GM18867 (cell line): ENCODE data around the gene RPS6KL1.

Experiments used
- ATAC-seq: cut with Tn5 transposase; IDR thresholded peaks from one replicate; pipeline ENCODE4 v1.9.1; 2021; ENCODE audit warnings: mild to moderate bottlenecking, moderate library complexity; ENCODE audit not compliant: unreplicated experiment

RPS6KL1 gene

GRCh38 chr14:74913986-74914573 lies 9.0 kb downstream of the RPS6KL1 start:
- no peak for ATAC-seq

- no peak for ATAC-seq
These were observed 9.6 kb downstream of the RPS6KL1 start for GRCh38 chr14:74913393-74913910.

GRCh38 chr14:74912801-74913200 lies 10.3 kb downstream of the RPS6KL1 start:
- no peak for ATAC-seq

GRCh38 chr14:74912111-74912510 lies 10.9 kb downstream of the RPS6KL1 start:
- no peak for ATAC-seq

- no peak for ATAC-seq
These were observed 11.4 kb downstream of the RPS6KL1 start for GRCh38 chr14:74911704-74912103.

- ATAC-seq, result no peak
These were observed 11.8 kb downstream of the RPS6KL1 start for GRCh38 chr14:74911221-74911620.

- ATAC-seq, result no peak
These were observed 12.5 kb downstream of the RPS6KL1 start for GRCh38 chr14:74910556-74910955.

- ATAC-seq, result no peak
These were observed 13.1 kb downstream of the RPS6KL1 start for GRCh38 chr14:74909911-74910310.

- no peak for ATAC-seq
These were observed 13.6 kb downstream of the RPS6KL1 start for GRCh38 chr14:74909501-74909900.

- ATAC-seq, result no peak
These were observed 14.2 kb downstream of the RPS6KL1 start for GRCh38 chr14:74908861-74909341.

GRCh38 chr14:74907744-74908143 lies 15.3 kb downstream of the RPS6KL1 start:
- no peak for ATAC-seq

GRCh38 chr14:74906925-74907521 lies 16.0 kb downstream of the RPS6KL1 start:
- no peak for ATAC-seq

GRCh38 chr14:74905595-74906142 lies 17.4 kb downstream of the RPS6KL1 start:
- no peak for ATAC-seq

- no peak for ATAC-seq
These were observed 18.2 kb downstream of the RPS6KL1 start for GRCh38 chr14:74904635-74905503.

GRCh38 chr14:74902941-74903705 lies 19.9 kb downstream of the RPS6KL1 start:
- no peak for ATAC-seq

GRCh38 chr14:74898694-74899093 lies 24.4 kb downstream of the RPS6KL1 start:
- no peak for ATAC-seq

- no peak for ATAC-seq
These were observed 25.0 kb downstream of the RPS6KL1 start for GRCh38 chr14:74898083-74898482.

GRCh38 chr14:74897642-74898041 lies 25.4 kb downstream of the RPS6KL1 start:
- no peak for ATAC-seq

GRCh38 chr14:74896400-74896799 lies 26.7 kb downstream of the RPS6KL1 start:
- no peak for ATAC-seq

- ATAC-seq, result peak; percentile 61
These were observed 29.4 kb downstream of the RPS6KL1 start for GRCh38 chr14:74893614-74894091.
